Amniotic epithelial cell (primary cell): ENCODE measurements around the gene CPNE2.

Experiments used
- DNase-seq: peaks from one replicate; pipeline ENCODE4 v3.0.0-alpha.2; 2010; ENCODE audit warnings: low read depth

The CPNE2 gene

GRCh38 chr16:57123974-57124674, 31.7 kb downstream of the CPNE2 start:
- DNase-seq: no peak

GRCh38 chr16:57125376-57125775, 33.0 kb downstream of the CPNE2 start:
- no peak for DNase-seq

GRCh38 chr16:57125969-57126368, 33.6 kb downstream of the CPNE2 start:
- DNase-seq: no peak

GRCh38 chr16:57126411-57126810, 34.0 kb downstream of the CPNE2 start:
- DNase-seq: no peak

GRCh38 chr16:57127037-57127763, 34.8 kb downstream of the CPNE2 start:
- peak; percentile 23 for DNase-seq

GRCh38 chr16:57127836-57128235, 35.5 kb downstream of the CPNE2 start:
- no peak for DNase-seq

GRCh38 chr16:57128771-57129389, 36.5 kb downstream of the CPNE2 start:
- DNase-seq: no peak

GRCh38 chr16:57130950-57131321, 38.6 kb downstream of the CPNE2 start:
- no peak for DNase-seq

GRCh38 chr16:57131351-57131970, 39.1 kb downstream of the CPNE2 start:
- no peak for DNase-seq

- no peak for DNase-seq
Measured at GRCh38 chr16:57132470-57132869, 40.1 kb downstream of the CPNE2 start.

GRCh38 chr16:57133031-57133430, 40.6 kb downstream of the CPNE2 start:
- no peak for DNase-seq

GRCh38 chr16:57133886-57134285, 41.5 kb downstream of the CPNE2 start:
- DNase-seq: no peak

- no peak for DNase-seq
Measured at GRCh38 chr16:57134982-57135381, 42.6 kb downstream of the CPNE2 start.

- DNase-seq: no peak
Measured at GRCh38 chr16:57137043-57137442, 44.7 kb downstream of the CPNE2 start.

- no peak for DNase-seq
Measured at GRCh38 chr16:57137566-57138273, 45.3 kb downstream of the CPNE2 start.

- no peak for DNase-seq
Measured at GRCh38 chr16:57138281-57138935, 46.0 kb downstream of the CPNE2 start.

GRCh38 chr16:57140931-57141668, 48.7 kb downstream of the CPNE2 start:
- DNase-seq: no peak

GRCh38 chr16:57141822-57142631, 49.6 kb downstream of the CPNE2 start:
- DNase-seq: no peak

- no peak for DNase-seq
Measured at GRCh38 chr16:57143149-57143921, 51.0 kb downstream of the CPNE2 start.
